GM21786 (cell line): ENCODE measurements around the gene GLB1L.

Source experiments
- ATAC-seq: cut with Tn5 transposase; IDR thresholded peaks from one replicate; pipeline ENCODE4 v1.9.1; 2021; ENCODE audit not compliant: unreplicated experiment

GLB1L gene

DNA sequence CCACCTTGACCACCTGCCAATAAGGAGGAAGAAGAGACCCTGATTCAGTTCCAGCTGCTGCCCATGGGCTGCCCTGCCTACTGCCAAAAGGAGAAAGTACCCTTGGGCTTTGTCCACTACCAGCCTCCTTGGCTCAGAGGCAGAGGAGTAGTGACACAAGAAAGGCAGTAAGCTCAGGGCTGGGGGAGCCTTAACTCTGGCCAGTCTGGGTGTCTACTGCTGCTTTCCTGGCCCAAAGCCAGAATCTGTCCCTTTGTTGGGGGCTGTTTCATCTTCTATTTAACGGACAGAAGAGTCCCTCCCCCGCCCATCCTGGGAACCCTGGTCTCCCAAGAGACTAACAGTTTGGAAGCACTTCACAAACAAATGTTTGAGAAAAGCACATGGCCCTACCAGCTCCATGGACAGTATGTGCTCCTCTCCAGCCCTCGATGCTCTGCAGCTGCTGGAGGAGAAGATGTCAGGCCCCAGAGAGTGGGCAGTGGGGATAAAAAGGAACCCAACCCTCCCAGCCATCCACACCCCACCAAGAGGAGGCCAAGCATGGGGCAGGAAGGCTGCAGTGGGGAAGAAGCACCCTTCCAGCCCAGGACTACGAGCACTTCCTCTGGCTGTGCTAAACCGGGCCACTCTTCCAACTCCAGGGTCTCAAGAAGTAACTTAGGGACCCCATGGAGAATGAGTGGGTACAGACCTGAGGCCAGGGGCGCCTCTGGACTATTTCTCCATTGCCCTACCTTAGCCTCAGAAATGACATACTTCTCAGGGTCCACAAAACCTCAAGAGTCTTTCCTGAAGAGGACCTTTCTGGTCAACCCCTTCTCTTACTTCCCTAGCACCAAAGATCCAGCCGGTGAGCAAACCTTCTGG is 17.0 kb downstream of the GLB1L start:
- ATAC-seq = no peak

DNA sequence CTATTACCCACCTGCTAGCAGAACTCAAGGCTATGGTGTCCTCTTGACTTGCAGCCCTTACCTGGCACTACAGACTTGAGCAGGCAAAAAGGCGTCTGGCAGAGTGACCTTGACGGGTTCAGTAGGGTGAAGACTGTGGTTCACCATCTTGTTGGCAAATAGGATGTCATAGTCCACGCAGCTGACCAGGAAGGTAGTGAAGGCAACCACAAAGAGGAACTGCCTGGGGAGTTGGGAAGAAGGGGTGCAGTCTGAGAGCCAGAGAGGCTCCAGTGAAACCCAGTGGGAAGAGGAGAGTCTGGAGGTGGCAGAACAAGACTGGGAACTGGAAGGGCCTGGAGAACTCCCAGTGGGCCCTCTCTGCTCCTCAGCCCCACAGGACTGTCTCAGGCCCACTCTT is 19.9 kb downstream of the GLB1L start:
- ATAC-seq = no peak

- no peak for ATAC-seq
Measured at GRCh38 chr2:219223831-219224610, 21.2 kb downstream of the GLB1L start.

DNA sequence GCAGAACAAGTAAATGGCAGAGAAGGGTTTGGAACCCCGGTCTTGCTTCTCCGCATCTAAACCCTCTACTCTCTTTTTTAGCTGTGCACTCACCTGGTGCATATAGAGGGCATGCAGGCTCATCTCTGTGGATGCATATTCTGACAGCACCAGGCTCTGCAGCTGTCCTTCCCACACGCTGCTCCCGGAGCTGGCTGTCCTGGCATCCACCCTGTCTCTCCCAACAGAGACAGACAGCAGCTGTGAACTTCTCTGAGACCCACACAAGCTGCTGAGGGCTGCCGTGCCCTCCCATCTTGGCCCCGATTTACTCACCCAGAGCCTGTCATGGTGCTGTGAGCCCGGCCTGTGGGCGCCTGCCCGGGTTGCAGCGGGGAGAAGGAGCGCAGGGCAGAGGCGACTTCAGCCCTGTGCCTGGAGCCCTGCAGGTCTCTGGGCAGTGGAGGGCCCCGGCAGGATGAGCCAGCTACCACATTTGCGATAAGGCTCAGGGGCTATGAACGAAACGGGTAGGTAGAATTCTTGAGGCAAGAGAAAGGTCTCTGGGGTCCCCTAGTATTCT is 23.2 kb downstream of the GLB1L start:
- ATAC-seq = no peak

GRCh38 chr2:219220652-219221402 is 24.4 kb downstream of the GLB1L start:
- no peak for ATAC-seq

DNA sequence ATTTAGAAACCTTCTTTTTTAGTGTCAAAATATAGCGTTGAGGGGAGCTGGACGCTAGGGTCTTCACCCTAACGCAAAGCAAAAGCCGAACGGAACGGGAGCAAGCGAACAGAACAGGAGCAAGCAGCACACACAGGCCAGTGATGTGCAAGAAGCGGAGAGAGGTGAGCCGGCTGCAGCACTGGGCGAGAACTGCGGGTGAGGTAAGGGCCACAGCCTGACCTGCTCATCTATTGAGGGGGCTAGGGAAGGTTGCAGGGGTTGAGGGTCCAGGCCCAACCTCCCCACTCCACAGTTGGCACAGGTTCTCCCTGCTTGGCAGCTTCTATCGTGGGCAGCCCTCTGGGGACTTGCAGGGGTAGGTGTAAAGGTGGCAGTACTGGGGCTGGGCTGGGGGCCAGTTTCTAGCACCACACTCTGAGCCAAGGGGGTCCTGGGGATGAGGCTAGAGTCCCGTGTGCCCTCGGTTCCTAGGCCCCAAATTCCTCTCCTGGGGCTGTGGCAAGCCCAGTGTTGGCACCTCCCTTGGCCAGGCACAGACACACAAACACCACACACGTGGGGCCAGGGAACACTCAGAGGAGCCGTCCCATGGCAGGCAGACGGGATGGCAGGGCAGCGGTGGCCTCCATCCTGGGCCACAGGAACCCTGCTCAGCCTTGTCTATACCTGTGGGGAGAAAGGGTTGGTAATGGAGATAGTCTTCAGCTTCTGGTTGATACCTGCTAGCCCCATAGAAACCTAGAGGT is 25.3 kb downstream of the GLB1L start:
- no peak for ATAC-seq

- ATAC-seq = peak; percentile 74
Measured at GRCh38 chr2:219218732-219219701, 26.2 kb downstream of the GLB1L start, which contains the start of gene ABCB6. Gene ABCB6, minus strand, starts transcription at chr2:219218958. Its CDS starts 285 bp downstream, at chr2:219218673.

GRCh38 chr2:219218217-219218731 is 27.0 kb downstream of the GLB1L start:
- ATAC-seq = peak; percentile 27

DNA sequence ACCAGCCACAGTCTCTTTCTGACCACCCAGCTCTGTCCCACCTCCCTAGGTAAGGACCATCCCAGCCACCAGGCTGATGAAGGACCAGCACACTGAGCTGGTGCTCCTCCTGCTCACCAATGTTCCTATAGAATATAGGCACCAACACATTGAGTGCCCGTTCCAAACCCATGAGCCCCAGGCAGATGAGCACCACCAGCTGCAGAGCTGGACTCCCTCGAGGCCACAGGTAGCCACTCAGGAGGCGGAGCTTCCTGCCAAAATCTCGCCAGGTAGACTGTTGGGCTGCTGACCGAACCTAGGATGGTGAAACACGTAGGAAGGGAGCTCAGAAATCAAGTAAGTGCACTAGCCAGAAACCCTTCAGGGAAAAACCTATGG is 28.7 kb downstream of the GLB1L start:
- ATAC-seq = no peak

- ATAC-seq = no peak
Measured at GRCh38 chr2:219215871-219216534, 29.2 kb downstream of the GLB1L start.

DNA sequence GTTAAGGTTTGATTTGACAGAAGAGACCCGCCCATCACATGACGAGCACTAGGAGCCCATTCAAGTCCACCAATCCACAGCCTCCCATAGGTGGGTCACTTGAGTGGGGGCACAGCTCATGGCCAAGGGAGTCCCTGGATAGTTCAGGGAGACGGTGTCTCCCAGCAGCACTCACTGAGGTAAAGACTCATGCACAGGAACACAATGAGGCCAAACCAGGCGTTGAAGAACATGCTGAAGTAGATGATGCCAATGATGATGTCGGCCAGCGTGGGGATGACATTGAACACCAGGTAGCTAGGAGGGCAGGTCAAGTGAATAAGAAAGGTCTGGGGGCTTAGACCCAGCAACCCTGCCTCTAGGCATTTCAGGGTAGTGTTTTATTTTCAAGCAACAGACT is 30.5 kb downstream of the GLB1L start:
- no peak for ATAC-seq

DNA sequence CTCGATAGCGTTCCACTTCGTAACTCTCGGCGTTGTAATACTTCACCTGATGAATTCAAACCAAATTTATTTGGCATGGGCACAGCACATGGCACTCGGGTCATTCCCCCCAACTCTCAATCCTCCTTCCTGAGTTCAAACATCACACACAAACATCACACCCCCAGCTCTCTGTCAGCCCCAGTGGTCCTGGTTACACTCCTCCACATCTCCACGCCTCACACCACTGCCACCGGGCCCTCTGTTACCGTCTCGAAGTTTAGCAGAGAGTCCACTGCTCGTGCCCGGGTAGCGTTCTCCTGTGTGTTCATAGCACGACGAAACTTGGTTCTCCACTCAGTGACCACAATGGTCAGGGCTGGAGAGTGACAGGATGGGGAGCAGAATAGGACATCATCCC is 31.1 kb downstream of the GLB1L start:
- no peak for ATAC-seq

GRCh38 chr2:219213486-219214071 is 31.7 kb downstream of the GLB1L start:
- ATAC-seq = no peak

DNA sequence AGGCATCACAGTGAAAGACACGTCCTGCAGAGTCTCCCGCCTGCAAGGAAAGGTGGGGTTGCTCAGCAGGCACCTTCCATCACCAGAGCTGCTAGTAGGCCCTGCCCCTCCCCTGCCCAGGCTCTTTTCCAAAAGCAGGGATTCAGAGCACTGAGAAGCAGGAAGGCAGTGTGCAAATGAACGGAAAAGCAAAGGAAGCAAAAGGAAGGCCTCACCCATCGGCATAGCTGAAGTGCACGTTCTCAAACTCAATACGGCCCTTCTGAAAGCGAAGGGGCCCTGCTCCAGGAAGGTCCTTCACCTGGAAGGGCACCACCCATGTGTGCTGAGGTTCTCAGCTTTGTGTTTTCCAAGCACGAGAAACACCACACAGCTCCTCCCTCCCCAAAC is 32.2 kb downstream of the GLB1L start:
- no peak for ATAC-seq

- no peak for ATAC-seq
Measured at GRCh38 chr2:219210886-219211362, 34.3 kb downstream of the GLB1L start.

DNA sequence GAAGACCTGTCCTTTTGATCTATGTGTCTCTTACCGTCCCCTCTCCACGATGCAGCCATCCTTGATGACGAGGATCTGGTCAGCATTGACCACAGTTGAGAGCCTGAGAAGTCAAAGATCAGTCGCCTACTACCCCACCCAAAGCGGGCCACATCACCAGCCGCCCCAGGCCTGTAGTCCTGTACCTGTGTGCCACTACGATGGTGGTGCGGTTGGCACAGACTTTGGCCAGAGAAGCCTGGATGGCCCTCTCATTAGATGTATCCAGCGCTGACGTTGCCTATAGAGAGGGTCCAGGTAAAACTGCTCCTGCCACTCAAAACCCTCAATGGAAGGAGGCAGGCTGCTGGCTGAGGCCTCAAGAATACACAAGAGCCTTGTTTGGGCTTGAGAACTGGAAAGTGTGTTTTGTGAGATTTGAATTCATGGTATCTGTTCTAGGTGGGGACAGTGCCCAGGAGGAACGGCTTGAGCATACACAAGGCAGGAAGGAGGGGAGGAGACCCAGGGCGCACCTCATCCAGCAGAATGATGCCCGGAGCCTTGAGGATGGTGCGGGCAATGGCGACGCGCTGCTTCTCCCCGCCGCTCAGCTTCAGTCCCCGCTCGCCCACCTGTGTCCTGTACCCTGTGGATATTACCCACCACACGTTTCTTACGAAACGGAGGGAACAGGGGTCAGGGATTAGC is 34.9 kb downstream of the GLB1L start:
- no peak for ATAC-seq
